Stimulated activated CD4-positive, alpha-beta T cell treated with anti-CD3 and anti-CD28 coated beads, Interleukin-2, amount 100 ng/mL, for 24 hours (primary cell): Measurements from ENCODE around the gene PCDHA8.
"Not testable (repeated sequence)": the region's sequence is repeated elsewhere in the genome, so short reads cannot be mapped to it uniquely, and the experiment has no call there.

ENCODE experiments used
- DNase-seq, 2 donors: peaks; one replicate each; pipeline ENCODE4 v3.0.0-alpha.2; 2020

The PCDHA8 gene

GRCh38 chr5:140840978-140841962, at the start of gene PCDHA8:
Gene PCDHA8, plus strand, starts transcription at chr5:140841187. Its CDS starts 135 bp downstream, at chr5:140841322.
- peak in 1 of 2 donors; percentile 23 for DNase-seq

- no peak for DNase-seq
Measured at GRCh38 chr5:140794595-140795258, 46.3 kb upstream of the PCDHA8 start, which contains the start of gene PCDHA2. Gene PCDHA2, plus strand, starts transcription at chr5:140794852.

GRCh38 chr5:140795259-140795641, 45.7 kb upstream of the PCDHA8 start:
- no peak for DNase-seq

GRCh38 chr5:140796072-140796717, 44.8 kb upstream of the PCDHA8 start:
- not testable (repeated sequence) for DNase-seq

GRCh38 chr5:140796718-140797095, 44.3 kb upstream of the PCDHA8 start:
- no peak for DNase-seq

GRCh38 chr5:140800816-140801493, 40.0 kb upstream of the PCDHA8 start, which contains the start of gene PCDHA3:
Gene PCDHA3, plus strand, starts transcription at chr5:140801057.
- DNase-seq = no peak

- no peak for DNase-seq
Measured at GRCh38 chr5:140801494-140801841, 39.5 kb upstream of the PCDHA8 start.

- DNase-seq = not testable (repeated sequence)
Measured at GRCh38 chr5:140802381-140802780, 38.6 kb upstream of the PCDHA8 start.

- DNase-seq = no peak
Measured at GRCh38 chr5:140802781-140803271, 38.2 kb upstream of the PCDHA8 start.

GRCh38 chr5:140806834-140807775, 33.9 kb upstream of the PCDHA8 start, which contains the start of gene PCDHA4:
Gene PCDHA4, plus strand, starts transcription at chr5:140807068.
- peak in 1 of 2 donors; percentile 39 for DNase-seq

- DNase-seq = not testable (repeated sequence)
Measured at GRCh38 chr5:140808241-140808888, 32.6 kb upstream of the PCDHA8 start.

- no peak for DNase-seq
Measured at GRCh38 chr5:140808889-140809291, 32.1 kb upstream of the PCDHA8 start.

GRCh38 chr5:140821375-140822280, 19.4 kb upstream of the PCDHA8 start, which contains the start of gene PCDHA5:
Gene PCDHA5, plus strand, starts transcription at chr5:140821613.
- peak in 1 of 2 donors; percentile 58 for DNase-seq

GRCh38 chr5:140822281-140822629, 18.7 kb upstream of the PCDHA8 start:
- no peak for DNase-seq

- not testable (repeated sequence) for DNase-seq
Measured at GRCh38 chr5:140822969-140823368, 18.0 kb upstream of the PCDHA8 start.

- no peak for DNase-seq
Measured at GRCh38 chr5:140823475-140823874, 17.5 kb upstream of the PCDHA8 start.

- DNase-seq = no peak
Measured at GRCh38 chr5:140827704-140828361, 13.2 kb upstream of the PCDHA8 start, which contains the start of gene PCDHA6. Gene PCDHA6, plus strand, starts transcription at chr5:140827960. Its CDS starts 132 bp downstream, at chr5:140828092.

GRCh38 chr5:140828362-140828737, 12.6 kb upstream of the PCDHA8 start:
- DNase-seq = no peak
